AML-193 (cell line): ENCODE data around the gene SPCS2.
"Not testable (repeated sequence)": the region's sequence is repeated elsewhere in the genome, so short reads cannot be mapped to it uniquely, and the experiment has no call there.

ENCODE experiments used
- DNase-seq, 2 experiments: peaks; one replicate each; lab custom pipeline; 2025; lab: John Stamatoyannopoulos, UW

SPCS2 gene

DNA sequence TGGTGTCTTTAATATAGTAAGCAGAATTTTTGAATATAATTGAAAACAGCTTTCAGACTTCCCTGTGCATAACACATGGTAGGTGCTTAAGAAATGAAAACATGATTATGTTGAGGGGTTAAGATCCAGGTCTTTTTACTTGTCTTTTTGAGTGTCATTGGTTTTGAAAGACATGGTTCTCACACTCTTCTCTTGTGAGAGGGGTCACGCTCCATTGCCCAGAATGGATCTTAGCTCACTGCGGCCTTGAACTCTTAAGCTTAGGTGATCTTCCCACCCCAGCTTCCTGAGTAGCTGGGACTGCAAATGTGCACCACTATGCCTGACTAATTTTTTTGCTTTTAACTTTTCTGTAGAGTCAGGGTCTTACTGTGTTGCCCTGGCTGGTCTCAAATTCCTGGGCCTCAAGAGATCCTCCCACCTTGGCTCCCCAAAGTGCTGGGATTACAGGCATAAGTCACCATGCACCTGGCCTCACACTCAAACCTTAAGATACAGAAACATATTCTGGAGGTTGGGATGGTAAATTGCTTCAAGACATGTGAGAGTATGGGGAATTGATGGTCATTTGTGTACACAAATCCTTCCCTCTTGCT is 1.4 kb downstream of the SPCS2 start:
- DNase-seq = no peak

DNA sequence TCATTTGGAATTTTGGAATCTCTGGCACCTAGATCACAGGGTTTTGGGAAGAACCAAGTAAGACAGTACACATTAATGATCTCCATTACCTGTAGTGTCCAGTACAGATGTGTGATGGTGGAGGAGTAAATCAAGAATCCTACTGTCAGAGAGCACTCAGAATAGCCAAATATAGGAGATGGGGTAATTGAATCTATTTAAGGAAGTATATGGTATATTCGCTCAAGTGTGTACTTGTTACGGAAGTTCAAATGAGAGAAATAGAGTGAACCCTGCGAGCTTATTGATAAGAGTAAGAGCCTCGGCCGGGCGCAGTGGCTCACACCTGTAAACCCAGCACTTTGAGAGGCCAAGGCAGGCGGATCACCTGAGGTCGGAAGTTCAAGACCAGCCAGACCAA is 2.2 kb downstream of the SPCS2 start:
- no peak for DNase-seq

DNA sequence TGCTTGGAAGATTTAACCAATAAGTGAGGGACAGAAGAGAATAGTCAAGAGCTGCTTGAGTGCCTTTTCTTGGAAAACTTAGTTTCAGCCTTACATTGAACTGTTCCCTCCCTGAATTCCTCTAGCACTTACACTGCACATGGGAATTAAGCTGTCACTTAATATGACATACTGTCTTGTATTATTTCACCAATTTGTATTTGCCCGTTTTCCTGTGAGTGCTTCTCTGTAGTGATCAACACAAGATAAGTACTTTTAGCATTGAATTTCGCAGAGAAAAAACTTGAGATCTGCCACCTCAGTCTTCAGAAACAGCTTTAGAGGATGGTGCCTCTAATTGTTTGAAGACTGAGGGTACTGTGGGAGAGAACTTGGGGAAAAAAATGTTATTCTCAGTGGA is 3.7 kb downstream of the SPCS2 start:
- DNase-seq = no peak

DNA sequence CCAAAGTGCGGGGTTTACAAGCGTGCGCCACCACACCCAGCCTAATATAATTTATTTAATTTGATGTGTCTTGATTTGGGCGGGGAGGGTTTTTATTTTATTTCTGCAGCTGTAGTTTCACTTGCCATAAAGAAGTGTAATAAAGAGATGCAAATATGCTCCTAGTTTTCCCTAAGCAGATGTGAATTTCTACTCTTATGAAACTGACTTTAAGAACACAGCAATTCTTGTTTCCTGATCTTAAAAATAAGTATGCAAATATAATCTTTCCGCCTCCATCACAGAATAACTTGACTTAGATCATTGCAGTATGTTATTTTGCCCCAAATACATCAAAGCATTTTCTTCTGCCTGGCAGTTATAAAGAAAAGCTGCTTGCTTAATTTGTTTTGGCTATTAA is 4.4 kb downstream of the SPCS2 start:
- no peak for DNase-seq

DNA sequence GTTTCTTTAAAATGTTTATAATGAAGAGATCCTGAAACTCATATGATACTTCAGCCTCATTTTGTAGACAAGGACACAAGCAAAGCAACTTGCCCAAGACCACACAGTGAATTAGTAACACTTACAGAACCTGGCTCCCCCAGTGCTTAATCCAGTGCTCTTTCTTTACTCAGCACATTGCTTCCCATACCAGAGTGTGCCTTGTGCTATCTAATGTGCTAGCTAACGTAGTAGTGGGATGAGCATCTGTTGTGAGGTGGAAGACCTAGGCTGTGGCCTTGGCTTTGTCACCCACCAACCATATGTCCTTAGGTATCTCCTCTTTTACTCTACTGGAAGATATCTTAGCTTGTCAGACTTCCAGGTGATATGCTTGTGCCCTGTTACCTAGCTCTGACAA is 5.1 kb downstream of the SPCS2 start:
- DNase-seq = no peak

DNA sequence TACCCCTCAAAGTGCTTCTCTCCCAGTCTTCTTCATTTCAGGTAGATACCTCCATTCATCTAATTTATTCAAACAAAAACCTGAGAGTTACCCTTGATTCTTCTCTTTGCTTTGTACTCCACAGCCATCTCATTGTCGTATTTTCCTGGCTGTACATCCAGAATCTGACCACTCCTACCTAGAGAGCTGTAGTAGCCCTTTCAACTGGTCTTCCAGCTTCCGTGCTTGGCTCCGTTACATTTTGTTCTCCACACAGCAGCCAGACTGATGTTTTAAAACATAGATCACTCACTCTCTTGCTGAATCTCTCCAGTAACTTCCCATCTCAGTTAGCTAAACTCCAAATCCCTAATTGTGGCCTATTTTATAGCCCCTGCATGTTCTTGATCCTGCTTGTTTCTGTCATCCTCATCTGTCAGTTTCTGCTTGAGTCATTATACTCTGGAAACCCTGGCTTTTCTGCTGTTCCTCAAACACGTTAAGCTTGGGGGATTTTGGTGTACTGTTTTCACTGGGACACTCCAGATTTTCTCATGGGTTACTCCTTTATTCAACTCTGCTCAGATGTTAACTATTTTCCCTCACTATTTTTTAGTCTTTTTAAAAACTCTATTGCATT is 7.4 kb downstream of the SPCS2 start:
- no peak for DNase-seq

DNA sequence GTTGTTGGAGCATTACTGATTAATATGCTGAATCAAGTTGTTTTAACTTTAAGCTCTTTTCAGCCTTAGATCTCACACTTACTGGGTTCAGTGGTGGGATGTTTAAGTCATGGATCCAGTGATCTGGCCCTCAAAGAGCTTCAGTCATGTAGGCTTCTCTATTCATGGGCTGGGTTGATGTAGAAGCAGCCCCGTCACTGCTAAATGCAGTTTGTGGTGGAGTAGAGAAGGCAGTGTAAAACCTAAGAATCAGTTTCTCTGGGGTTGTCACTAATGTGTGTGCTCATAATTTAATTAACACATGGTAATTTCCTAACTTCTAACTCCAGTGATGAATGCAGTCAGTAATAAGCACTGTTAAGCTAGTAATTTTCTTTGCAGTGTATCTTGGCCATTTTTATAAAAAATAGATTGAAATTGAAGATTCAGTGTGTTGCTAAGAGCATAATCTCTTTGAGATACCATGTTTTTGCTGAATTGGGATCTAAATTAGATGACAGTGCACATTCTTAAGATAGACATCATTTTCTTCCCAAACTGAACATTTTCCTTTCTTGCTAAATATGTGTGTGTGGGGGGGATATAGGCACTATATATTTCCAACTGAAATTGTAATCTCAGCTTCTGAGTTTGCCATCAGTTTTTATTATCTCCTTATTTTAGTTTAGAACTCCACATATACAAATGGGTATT is 9.0 kb downstream of the SPCS2 start:
- no peak for DNase-seq

DNA sequence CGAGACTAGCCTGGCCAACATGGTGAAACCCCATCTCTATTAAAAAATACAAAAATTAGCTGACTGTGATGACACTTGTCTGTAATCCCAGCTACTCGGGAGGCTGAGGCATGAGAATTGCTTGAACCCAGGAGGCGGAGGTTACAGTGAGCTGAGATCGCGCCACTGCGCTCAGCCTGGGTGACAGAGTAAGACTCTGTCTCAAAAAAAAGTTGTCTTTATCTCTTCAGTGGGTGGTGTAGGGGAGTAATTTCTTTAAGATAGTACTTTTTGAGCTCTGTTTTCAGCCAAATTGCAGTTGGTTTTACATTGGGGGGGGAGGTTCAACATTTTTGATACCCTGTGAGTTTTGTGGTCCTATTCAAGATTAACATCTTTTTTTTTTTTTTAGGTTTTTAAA is 11.1 kb downstream of the SPCS2 start:
- not testable (repeated sequence) for DNase-seq

DNA sequence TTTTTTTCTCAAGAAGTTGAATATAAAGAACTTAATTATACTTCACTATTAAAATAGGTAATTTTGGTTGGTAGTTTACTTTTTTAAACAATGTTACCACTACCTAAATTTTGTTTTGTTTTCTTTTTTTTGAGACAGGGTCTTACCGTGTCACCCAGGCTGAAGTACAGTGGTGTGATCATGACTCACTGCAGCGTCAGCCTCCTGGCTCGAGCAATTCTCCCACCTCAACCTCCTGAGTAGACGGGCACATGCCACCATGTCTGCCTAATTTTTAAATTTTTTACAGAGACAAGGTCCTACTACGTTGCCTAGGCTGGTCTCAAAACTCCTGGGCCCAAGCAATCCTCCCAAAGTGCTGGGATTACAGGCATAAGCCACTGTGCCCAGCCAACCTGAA is 17.6 kb downstream of the SPCS2 start:
- DNase-seq = no peak

DNA sequence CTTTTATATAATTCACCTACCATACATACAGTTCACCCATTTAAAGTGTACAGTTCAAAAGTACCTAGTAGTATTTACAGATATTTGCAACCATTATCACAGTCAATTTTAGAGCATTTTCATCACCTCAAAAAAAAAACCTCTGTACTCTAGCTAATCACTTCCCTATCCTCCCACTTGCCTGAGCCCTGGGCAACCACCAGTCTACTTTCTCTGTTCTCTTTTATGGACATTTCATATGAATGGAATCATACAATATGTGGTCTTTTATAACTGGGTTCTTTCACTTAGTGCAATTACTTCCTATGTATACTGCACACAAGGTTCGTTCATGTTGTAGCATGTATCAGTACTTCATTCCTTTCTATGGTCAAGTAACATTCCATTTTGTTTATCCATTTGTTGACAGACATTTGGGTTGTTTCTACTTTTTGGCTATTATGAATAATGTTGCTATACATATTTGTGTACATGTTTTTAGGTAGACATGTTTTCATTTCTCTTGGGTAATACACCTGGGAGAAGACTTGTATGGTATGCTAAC is 21.9 kb downstream of the SPCS2 start:
- DNase-seq = no peak

DNA sequence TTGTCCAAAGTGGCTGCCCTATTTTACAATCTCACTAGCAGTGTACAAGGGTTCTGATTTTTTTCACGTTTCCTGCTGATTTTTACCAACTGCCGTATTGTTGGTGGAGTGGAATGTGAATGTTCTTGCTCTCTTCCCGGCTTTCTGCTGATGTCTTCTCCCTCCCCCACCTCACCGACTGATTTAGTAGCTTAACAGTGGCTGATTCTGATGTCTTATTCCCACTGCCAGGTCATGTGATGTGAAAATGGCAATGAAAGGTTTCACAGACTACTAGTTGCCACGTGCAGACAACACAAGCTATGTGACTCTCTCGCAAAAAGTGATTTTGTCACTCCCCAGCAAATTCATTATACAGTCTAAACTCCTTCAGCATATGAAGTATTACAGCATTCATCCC is 22.4 kb downstream of the SPCS2 start:
- no peak for DNase-seq

DNA sequence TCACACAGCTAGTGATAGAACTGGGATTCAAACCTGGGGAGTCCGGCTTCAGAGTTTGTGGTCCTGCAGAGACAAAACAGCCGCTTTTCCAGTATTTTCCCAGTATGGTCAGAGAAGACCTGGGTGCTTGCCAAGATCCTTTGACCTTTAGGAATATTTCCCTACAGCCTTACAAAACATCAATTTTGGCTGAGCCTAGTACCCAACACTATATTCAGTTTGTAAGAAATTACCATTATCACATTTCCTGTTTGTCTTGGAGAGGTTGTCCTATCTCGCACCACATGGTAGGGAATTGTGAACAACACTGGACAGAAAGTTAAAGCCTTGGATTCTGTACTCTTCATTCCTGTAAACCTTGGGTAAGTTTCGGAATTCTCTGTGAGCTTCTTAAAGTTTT is 29.0 kb downstream of the SPCS2 start:
- no peak for DNase-seq

DNA sequence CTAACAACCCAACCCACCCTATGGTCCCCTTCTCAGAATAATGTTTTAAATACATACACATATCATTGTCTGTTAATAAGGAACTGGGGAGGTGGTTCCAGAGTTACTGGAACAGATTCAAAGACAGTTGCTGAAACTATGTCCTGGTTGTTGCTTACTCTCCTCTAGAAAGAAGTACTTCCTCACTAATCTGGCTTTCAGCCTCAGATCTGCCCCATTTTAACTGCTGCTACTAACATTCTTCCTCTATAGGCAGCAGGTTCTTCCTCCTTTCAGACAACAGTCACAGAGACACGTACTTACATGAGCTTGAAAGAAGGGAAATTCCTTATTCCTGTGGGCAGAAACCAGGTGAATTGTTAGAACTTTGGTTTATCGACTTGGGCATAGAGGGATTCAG is 31.6 kb downstream of the SPCS2 start:
- DNase-seq = peak; percentile 62

DNA sequence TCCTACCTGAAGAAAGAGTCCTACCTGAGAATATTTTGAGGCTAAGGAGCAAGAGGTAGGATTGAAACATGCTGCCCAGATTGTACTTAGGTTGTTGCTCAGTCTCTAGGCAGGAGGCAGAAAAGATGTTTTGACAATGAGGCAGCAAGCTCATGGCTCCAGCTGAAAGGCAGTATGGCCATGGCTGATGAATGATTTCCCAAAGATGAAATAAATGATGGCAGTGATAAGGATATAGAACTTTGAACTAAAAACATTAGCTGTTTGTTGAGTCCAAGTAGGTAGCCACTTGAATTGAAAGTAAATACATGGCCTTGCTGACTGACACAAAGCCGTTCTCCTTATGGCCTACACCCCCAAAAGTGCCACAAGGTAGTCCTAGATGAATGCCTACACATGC is 32.8 kb downstream of the SPCS2 start:
- DNase-seq = no peak

DNA sequence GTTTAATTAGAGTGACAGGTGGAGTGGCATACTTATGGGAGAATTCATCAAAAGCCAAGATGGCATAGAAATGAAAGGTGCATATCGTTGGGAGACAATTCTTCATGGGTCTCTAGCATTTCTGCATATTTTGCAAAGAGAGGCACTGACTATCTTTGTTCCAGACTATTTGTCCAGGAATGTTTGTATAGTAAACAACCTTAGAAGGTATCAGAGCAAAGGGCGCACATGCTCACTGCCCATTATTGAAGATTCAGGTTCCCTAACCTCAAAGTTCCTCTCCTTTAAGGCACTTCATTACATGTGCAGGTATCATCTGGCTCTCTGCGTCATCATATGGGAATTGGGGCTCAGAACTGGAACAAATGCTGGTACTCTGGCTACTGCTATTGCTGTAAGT is 35.0 kb downstream of the SPCS2 start:
- DNase-seq = no peak

DNA sequence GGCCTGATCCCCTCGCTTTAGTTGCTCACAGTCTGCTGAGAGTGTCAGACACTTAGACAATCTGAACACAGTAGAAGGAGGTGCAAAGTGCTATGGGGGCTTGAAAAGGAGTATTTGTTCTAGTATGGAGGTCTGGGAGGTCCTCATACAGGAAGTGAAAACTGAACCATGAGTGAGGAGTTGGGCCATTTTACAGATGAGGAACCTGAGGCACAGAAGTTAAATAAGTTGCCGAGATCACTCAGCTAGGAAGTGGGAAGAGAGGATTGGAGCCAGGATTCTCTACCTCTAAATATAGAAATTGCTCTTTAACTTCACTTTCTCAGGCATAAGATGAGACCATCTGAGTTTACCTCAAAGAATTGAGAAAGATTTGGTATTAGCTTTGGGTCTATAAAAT is 35.7 kb downstream of the SPCS2 start:
- DNase-seq = no peak

DNA sequence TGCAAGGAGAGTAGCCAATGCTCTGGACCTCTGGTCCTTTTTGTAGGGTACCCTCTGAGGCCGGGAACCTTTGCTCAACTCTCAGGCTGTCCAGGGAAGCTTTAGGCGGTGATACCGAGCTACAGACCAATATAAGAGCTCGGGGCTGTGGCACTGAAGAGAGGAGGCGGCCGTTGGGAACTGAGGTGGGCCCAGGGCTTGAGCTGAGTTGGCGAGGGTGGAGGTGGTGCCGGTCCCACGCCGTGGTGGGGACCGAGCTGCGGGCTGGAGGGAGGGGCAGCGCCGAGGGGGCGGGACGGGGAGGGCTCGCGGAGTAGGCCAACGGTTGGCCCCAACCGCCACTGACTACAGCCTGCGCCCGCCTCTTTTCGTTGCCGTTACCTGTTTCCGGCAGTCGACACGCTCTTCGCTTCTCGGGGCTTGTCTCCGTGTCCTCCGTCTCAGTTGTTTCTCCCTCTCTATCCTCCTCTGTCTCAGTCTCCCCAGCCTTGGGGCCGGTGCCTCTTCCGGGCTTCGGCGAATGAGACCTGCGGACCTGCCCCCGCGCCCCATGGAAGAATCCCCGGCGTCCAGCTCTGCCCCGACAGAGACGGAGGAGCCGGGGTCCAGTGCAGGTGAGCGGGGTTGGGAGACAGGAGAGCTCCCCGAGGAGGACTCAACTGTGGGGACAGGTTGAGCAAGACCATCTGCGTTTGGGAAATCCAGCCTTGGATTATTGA is 39.6 kb downstream of the SPCS2 start, which contains the start of gene NEU3:
Gene NEU3, plus strand, starts transcription at position 393 of the 719 bp plus-strand sequence. Its CDS starts 128 bp downstream, at position 521.
- peak; percentile 72 to 86 for DNase-seq

DNA sequence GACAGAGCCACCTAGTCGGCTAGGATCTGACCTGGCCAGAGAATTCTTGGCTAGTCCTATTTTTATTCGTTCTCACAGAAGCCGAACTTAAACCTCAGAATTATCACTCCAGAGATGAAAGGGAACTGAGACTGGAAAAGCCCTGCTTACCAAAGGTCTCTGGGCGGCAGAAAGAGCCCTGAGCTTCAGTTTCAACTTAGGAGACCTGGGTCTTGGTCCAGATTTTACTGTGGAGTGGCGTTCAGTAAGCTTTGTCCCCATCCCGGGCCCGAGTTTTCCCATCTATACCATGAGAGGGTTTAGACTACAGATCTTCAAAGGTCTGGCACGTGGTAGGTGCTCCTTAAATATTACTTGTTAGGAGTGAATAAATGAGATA is 40.2 kb downstream of the SPCS2 start:
- DNase-seq = no peak

DNA sequence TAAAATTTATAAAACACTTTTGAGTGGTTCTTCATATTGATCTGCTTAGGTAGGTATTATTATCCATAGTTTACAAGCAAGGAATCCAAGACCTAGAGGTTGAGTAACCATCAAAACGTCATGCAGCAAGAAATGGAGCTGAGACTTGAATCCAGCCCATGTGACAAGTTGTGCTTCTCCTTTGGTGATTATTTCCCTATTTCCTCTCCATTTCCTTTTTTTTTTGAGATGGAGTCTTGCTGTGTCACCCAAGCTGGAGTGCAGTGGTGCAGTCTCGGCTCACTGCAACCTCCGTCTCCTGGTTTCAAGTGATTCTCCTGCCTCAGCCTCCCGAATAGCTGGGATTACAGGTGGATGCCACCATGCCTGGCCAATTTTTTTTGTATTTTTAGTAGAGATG is 41.1 kb downstream of the SPCS2 start:
- DNase-seq = peak; percentile 47 to 64

DNA sequence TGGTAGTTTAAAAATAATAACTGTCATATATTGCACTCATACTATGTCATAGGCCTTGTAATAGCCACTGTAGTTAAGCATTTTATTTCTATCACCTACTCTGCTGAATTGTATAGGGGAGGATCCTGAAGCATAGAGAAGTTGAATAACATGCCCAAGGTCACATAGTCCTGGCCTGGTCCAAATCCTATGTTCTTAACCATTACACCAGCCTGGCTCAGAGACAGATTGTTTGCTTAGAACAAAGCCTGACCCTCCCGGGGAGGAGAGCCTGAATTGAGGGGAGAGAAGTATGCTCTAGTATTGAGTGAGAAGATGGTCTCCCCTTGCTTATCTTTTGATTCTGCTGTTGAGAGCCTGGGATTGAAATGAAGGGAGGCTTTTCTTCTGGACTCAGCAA is 41.9 kb downstream of the SPCS2 start:
- DNase-seq = no peak

DNA sequence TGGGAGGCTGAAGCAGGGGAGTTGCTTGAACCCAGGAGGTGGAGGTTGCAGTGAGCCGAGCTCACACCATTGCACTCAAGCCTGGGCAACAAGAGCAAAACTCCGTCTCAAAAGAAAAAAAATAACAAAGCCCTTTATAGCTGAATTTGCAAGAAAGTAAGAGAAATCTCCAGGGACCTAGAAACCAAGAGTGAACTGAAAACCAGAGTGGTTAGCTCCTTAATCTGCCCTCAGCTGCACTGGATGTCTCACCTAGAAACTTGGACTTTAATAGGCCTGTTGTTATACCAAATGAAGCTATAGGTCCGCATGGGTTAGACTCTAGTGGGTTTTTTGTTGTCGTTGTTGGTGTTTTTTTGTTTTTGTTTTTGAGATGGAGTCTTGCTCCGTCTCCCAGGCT is 43.8 kb downstream of the SPCS2 start:
- DNase-seq = no peak

DNA sequence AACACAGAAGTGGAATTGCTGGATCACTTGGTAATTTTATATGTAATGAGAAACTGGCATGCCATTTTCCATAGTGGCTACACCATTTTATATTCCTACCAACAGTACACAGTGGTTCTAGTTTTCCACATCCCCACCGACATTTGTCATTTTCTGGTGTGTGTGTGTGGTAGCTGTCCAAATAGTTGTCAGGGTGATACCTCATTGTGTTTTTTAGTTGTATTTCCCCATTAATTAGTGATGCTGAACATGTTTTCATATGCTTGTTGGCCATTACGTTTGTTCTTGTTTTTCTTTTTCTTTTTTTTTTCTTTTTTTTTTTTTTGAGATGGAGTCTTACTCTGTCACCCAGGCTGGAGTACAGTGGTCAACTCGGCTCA is 51.9 kb downstream of the SPCS2 start:
- DNase-seq = no peak

DNA sequence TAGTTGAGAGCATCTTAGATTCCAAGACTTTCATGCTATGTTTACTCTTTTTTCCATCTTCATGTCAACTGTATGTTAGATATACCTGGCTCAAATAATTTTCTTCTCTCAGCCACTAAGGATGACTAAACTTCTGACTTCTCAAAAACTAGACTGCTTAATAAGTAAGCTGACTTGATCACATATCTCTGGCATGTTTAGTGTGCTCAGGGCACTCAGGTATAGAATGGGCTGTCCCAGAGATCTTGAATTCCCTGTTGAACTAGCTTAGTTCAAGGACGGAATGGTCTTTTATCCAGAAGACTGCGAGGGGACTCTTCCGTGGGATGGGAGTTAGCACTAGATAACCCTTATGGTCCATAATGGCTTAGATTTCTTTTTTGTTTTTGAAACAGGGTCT is 52.6 kb downstream of the SPCS2 start:
- no peak for DNase-seq
